Measurements from ENCODE around the gene BAG3. TPM values are rescaled to one million over a fixed set of nuclear protein-coding genes. Genes with fewer than 3 reads are reported as not detected.

BAG3 gene
- total and polyA plus RNA-seq, 9 of the 15 experiments (the other 6 are each of a cell fraction or from before 2014, with no cell fraction given), result 2.6 to 27.4 (median 7.2) TPM

DNA sequence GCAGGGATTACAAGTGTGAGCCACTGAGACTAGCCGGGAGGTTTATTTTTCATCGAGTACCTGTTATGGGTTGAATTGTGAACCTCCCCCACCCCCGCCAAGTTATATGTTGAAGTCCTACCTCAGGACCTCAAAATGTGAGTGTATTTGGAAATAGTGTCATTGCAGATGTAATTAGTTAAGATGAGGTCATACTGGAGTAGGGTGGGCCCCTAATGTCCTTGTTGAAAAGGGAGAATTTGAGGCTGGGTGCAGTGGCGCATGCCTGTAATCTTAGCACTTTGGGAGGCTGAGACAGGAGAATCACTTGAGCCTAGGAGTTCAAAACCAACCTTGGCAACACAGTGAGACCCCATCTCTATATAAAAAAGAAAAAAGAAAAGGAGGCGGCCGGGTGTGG, 10.8 kb upstream of the BAG3 start (continued):
- no peak for TF ChIP-seq MEF2A (IDR thresholded peaks at IDR 0.05; ENCODE audit: control insufficient read depth, low read depth, low read length)

DNA sequence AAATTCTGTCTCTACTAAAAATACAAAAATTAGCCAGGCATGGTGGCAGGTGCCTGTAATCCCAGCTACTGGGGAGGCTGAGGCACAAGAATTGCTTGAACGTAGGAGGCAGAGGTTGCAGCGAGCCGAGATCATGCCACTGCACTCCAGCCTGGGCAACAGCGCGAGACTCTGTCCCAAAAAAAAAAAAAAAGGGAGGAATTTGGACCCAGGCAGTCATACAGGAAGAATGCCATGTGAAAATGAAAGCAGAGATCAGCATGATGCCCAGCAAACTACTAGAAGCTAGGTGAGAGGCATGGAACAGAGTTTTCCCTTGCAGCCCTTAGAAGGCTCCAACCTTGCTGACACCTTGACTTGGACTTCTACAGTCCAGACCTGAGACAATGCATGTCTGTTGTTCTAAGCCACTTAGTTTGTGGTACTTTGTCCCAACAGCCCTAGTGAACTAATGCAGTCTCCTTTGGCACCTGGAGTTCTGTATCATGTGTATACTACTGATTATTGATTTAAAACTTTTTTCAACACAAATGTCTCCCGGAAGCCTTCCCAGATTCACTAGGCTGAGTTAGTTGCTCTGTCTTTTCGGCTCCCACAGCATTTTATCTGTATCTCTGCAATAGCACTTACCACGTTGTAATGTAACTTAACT, 10.2 kb upstream of the BAG3 start:
- Histone ChIP-seq H3K36me3 (ENCODE audit: control insufficient read depth, insufficient read depth, low read length) (no peaks in the 10 kb centered on the region), H3K4me3 (no peak overlapping the region), H3K9me1 (ENCODE audit: control insufficient read depth, insufficient read depth, low read length) (no peaks in the 10 kb centered on the region), H3K27me3 (ENCODE audit: control insufficient read depth in 2 of 2, insufficient read depth in 2 of 2, low read length in 2 of 2) (no peaks in the 10 kb centered on the region), H3K27ac (ENCODE audit: extremely low read depth, low read depth, low read length) (no peak overlapping the region), H3K9me3 (replicated peaks; ENCODE audit: control insufficient read depth, insufficient read depth, low read depth, low read length) (peaks cover 2% of the 10 kb centered on the region), H2AFZ (ENCODE audit: low read depth, low read length) (no peak overlapping the region), H3K9ac (ENCODE audit: insufficient read depth in 1 of 2, low read depth in 2 of 2, low read length in 2 of 2) (no peak overlapping the region), H4K20me1 (replicated peaks; ENCODE audit: control insufficient read depth, insufficient read depth, low read length) (no peaks in the 10 kb centered on the region), H3K79me2 (ENCODE audit: control insufficient read depth, insufficient read depth, low read length) (no peaks in the 10 kb centered on the region), H3K4me1 (replicated peaks in 1 of 2; ENCODE audit: control insufficient read depth in 2 of 2, insufficient read depth in 2 of 2, low read length in 2 of 2) (no peaks in the 10 kb centered on the region), H3K4me2 (ENCODE audit: insufficient read depth, low read length) (no peak overlapping the region)
- ChIA-PET CTCF (ENCODE audit: low intra/inter-chr PET ratio) (no interaction called here), POLR2A (interaction anchor here (1.7 kb wide), 1 partner anchor 10 kb away, joined by 5 read pairs; the partner anchor contains the start of gene BAG3)
- FAIRE-seq (no peak), DNase-seq (ENCODE audit: extremely low read depth in 1 of 4, low spot score in 3 of 4) (no peak), ATAC-seq (no peak)
- intact Hi-C loops (cut with micrococcal nuclease) (no loop called here), in situ Hi-C loops (cut with MboI) (no loop called here)
- BruUV-seq (replicated peaks), result no TSS peak
- WGBS (ENCODE audit: insufficient coverage, low coverage, missing lambda C conversion rate), result 54% methylated on average over 8 of the region's 8 CpGs
- TF ChIP-seq RFX5 (IDR thresholded peaks at IDR 0.05; ENCODE audit: low read depth, low read length) (no peak), ZFP30 (CRISPR knock-in tag; IDR thresholded peaks at IDR 0.05; ENCODE audit: borderline replicate concordance) (no peak), STAT5B (CRISPR knock-in tag; IDR thresholded peaks at IDR 0.05) (no peak), TCF3 (CRISPR knock-in tag; IDR thresholded peaks at IDR 0.05) (no peak), CCAR2 (IDR thresholded peaks at IDR 0.05; ENCODE audit: low read depth, low read length) (no peak), SMARCA4 (IDR thresholded peaks at IDR 0.05) (no peak), RBM25 (IDR thresholded peaks at IDR 0.05; ENCODE audit: low read depth, low read length, severe bottlenecking) (no peak), SRSF9 (IDR thresholded peaks at IDR 0.05; ENCODE audit: borderline replicate concordance, low read depth, low read length) (no peak), ZNF507 (tag; conservative IDR thresholded peaks at IDR 0.05) (no peak), FUS (optimal IDR thresholded peaks at IDR 0.05; ENCODE audit: low read depth, low read length) (no peak), HNRNPK (IDR thresholded peaks at IDR 0.05; ENCODE audit: low read depth, low read length, poor library complexity, severe bottlenecking) (no peak), SMC3 (conservative IDR thresholded peaks at IDR 0.05; ENCODE audit: insufficient read depth, low read depth, low read length) (no peak), CREB1 (IDR thresholded peaks at IDR 0.05) (no peak), CREB1 (CRISPR knock-in tag; IDR thresholded peaks at IDR 0.05) (no peak), TBP (optimal IDR thresholded peaks at IDR 0.05; ENCODE audit: low read depth, low read length) (no peak)
- TF ChIP-seq, protein P1, sequence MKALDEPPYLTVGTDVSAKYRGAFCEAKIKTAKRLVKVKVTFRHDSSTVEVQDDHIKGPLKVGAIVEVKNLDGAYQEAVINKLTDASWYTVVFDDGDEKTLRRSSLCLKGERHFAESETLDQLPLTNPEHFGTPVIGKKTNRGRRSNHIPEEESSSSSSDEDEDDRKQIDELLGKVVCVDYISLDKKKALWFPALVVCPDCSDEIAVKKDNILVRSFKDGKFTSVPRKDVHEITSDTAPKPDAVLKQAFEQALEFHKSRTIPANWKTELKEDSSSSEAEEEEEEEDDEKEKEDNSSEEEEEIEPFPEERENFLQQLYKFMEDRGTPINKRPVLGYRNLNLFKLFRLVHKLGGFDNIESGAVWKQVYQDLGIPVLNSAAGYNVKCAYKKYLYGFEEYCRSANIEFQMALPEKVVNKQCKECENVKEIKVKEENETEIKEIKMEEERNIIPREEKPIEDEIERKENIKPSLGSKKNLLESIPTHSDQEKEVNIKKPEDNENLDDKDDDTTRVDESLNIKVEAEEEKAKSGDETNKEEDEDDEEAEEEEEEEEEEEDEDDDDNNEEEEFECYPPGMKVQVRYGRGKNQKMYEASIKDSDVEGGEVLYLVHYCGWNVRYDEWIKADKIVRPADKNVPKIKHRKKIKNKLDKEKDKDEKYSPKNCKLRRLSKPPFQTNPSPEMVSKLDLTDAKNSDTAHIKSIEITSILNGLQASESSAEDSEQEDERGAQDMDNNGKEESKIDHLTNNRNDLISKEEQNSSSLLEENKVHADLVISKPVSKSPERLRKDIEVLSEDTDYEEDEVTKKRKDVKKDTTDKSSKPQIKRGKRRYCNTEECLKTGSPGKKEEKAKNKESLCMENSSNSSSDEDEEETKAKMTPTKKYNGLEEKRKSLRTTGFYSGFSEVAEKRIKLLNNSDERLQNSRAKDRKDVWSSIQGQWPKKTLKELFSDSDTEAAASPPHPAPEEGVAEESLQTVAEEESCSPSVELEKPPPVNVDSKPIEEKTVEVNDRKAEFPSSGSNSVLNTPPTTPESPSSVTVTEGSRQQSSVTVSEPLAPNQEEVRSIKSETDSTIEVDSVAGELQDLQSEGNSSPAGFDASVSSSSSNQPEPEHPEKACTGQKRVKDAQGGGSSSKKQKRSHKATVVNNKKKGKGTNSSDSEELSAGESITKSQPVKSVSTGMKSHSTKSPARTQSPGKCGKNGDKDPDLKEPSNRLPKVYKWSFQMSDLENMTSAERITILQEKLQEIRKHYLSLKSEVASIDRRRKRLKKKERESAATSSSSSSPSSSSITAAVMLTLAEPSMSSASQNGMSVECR (CRISPR knock-in tag; IDR thresholded peaks at IDR 0.05), result no peak
- TF ChIP-seq, protein P2, sequence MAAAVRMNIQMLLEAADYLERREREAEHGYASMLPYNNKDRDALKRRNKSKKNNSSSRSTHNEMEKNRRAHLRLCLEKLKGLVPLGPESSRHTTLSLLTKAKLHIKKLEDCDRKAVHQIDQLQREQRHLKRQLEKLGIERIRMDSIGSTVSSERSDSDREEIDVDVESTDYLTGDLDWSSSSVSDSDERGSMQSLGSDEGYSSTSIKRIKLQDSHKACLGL (CRISPR knock-in tag; IDR thresholded peaks at IDR 0.05; ENCODE audit: borderline replicate concordance, poor library complexity, severe bottlenecking), result no peak
